Pons (tissue), 1 donor: ENCODE measurements around the gene SH3RF2.
"Not testable (repeated sequence)": the region's sequence is repeated elsewhere in the genome, so short reads cannot be mapped to it uniquely, and the experiment has no call there.

Experiments used
- DNase-seq: peaks from one replicate; pipeline ENCODE4 v3.0.0-alpha.2; 2016; ENCODE audit warnings: low spot score

The SH3RF2 gene

DNA sequence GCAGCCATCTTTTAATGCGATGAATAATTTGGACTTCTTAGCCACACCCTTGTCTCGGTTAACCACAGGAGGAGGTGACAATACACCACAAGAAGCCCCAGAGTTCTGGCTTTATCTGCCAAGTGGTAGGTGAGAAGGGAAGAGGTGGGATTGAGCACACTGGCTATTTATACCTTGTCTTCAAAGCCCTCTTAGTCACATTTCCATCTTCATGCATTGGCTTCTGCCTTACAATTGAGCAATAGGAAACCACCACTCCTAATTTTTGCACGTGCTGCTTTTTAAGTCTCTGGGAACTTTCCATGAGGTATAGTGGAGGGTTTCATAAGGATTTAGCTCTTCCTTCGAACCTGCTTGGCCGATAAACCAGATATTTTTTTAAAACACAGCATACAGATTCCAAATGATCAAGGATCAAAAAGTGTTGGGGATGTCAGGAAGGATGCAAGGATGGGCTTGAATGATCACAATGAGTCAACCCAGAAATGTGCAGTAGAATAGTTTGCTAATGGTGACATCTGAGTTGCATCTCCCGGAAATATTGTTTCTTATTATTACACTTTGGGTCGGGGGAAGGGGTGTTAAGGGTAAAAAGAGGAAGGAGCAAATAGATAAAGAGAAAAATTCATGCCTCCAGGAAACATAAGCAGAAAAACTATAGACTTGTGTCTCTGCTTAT, 143.5 kb downstream of the SH3RF2 start:
- DNase-seq, result no peak

- DNase-seq, result no peak
Observed at GRCh38 chr5:146081556-146081955, 145.2 kb downstream of the SH3RF2 start.

- DNase-seq, result no peak
Observed at GRCh38 chr5:146082798-146083197, 146.4 kb downstream of the SH3RF2 start.

- no peak for DNase-seq
Observed at GRCh38 chr5:146084376-146084775, 148.0 kb downstream of the SH3RF2 start.

- DNase-seq, result no peak
Observed at GRCh38 chr5:146088098-146088497, 151.7 kb downstream of the SH3RF2 start.

DNA sequence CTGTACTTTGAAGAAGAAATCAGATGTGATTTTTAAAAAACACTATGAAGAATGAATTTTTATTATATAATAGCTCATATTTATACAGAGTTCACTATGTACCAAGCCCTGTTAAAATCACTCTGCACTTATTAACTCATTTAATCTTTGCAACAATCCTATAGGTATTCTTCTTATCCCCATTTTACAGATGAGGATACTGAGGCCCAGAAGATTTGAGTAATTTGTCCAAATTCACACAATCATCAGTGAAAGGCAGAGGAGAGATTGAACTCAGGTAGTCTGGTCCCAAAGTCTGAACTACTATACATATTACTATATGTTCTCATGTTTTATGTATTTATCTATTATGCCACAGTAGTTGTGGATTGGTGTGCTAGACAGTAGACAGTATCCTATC, 152.9 kb downstream of the SH3RF2 start:
- DNase-seq, result no peak

DNA sequence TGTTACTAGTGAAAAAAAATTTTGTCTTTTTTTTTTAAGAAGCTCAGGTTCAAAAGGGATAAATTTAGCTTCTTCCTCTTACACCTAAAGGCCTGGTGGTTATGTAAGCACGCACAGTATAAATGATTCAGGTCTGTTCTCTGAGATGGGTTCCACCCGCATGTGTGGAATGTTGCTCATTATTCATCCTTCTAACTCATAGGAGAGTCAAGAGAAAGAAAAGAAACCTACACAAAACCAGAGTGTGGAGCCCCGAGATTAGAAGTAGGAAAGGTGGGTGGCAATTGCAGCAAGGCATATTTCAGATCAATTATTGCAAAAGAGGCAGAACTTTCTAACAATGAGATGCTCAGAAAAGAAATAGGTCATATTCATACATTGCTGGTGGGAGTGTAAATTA, 155.5 kb downstream of the SH3RF2 start:
- DNase-seq, result no peak

DNA sequence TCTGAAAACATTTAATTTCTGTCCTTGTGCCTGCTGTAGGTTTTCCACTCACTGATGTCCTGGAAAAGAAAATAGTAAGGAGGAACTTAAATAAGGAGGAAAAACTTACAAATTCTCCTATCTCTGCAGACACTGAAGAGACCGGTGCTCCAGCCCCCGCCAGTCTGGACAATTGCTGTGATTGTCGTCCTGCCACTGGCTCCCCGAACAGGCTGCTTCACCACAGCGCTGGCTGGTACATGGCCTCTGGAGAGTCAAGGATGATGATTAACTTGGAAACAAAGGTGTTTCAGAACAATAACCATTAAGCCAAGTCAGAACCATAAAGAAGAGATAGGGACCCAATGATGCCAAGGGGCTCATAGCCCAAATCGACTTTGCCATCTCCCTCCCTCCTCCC, 161.7 kb downstream of the SH3RF2 start:
- DNase-seq, result peak; percentile 81

- DNase-seq, result no peak
Observed at GRCh38 chr5:146101646-146102045, 165.3 kb downstream of the SH3RF2 start.

- DNase-seq, result no peak
Observed at GRCh38 chr5:146103594-146103993, 167.2 kb downstream of the SH3RF2 start.

GRCh38 chr5:146105477-146105876, 169.1 kb downstream of the SH3RF2 start, which contains the start of gene PLAC8L1:
Gene PLAC8L1 (minus strand): TSS chr5:146105577. CDS start chr5:146104311, 1,266 bp downstream.
- no peak for DNase-seq

DNA sequence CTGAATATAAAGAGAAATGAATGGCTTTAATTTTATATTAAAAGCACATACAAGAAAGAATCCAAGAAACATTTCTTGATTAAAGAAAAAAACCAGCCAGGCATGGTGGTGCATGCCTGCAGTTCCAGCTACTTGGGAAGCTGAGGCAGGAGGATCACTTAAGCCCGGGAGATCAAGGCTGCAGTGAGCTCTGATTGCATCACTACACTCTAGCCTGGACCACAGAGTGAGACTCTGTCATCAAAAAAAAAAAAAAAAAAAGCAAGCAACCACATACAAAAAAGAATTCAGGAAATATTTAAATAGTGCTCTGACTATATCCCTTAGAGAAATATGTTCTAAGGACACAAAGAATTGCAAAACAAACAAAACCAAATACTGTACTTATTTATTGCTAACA, 171.5 kb downstream of the SH3RF2 start:
- no peak for DNase-seq

DNA sequence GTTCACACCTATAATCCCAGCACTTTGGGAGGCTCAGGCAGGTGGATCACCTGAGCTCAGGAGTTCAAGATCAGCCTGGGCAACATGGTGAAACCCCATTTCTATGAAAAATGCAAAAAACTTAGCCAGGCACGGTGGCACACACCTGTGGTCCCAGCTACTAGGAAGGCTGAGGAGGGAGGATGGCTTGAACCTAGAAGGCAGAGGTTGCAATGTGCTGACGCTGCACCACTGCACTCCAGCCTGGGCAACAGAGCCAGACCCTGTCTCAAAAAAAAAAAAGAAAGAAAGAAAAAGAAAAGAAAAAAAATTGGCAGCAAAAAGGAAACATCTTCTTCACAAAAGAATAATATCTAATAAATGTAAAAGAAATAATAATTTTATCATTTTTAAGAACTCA, 172.5 kb downstream of the SH3RF2 start:
- not testable (repeated sequence) for DNase-seq

DNA sequence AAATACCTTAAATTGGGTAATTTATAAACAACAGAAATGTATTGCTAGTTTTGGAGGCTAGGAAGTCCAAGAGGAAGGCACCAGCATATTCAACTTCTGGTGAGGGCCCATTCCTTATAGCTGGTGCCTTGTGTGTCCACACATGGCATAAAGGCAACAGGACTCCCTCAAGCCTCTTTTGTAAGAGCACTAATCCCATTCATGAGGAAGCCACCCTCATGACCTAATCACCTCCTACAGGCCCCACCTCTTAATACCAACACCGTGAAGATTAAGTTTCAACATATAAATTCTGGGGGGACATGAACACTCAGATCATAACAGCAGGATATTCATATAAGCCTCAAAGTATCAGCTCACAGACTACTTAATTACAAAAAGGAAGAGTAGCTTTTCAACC, 173.0 kb downstream of the SH3RF2 start:
- DNase-seq, result no peak

DNA sequence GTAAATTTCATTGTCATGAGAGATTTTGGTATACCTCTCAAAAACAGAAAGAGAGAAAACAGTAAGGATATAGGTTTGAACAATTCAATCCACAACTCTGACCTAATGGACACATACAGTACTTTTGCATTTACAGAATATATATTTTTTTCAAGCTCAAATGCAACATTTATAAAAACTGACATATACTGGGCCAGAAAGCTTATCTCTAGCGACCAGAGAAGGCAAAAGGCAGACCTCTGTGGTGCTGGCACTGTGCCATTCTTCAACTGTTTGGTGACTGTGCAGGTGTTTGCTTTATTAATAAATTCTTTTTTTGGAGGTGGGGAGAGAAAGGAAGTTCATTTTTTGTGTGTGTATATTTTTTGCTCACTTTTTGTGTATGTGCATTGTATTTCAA, 175.0 kb downstream of the SH3RF2 start:
- no peak for DNase-seq

GRCh38 chr5:146112476-146112875, 176.1 kb downstream of the SH3RF2 start:
- no peak for DNase-seq
